HG03139 (cell line): ENCODE measurements around the gene CD38.
A peak's percentile ranks its signal among the peaks of the same experiment; 100 is the strongest.
"Not testable (repeated sequence)": the region's sequence is repeated elsewhere in the genome, so short reads cannot be mapped to it uniquely, and the experiment has no call there.

Experiments
- ATAC-seq: cut with Tn5 transposase; IDR thresholded peaks from one replicate; pipeline ENCODE4 v1.9.1; 2021; ENCODE audit not compliant: unreplicated experiment

The CD38 gene

DNA sequence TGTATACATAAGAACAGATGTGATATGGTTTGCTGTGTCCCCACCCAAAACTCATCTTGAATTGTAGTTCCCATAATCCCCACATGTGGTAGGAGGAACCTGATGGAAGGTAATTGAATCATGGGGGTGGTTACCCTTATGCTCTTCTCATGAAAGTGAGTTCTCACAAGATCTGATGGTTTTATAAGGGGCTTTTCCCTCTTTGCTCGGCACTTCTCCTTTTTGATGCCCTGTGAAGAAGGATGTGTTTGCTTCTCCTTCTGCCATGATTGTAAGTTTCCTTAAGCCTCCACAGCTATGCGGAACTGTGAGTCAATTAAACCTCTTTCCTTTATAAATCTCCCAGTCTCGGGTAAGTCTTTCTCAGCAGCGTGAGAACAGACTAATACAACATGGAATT is 83.1 kb downstream of the CD38 start:
- not testable (repeated sequence) for ATAC-seq

DNA sequence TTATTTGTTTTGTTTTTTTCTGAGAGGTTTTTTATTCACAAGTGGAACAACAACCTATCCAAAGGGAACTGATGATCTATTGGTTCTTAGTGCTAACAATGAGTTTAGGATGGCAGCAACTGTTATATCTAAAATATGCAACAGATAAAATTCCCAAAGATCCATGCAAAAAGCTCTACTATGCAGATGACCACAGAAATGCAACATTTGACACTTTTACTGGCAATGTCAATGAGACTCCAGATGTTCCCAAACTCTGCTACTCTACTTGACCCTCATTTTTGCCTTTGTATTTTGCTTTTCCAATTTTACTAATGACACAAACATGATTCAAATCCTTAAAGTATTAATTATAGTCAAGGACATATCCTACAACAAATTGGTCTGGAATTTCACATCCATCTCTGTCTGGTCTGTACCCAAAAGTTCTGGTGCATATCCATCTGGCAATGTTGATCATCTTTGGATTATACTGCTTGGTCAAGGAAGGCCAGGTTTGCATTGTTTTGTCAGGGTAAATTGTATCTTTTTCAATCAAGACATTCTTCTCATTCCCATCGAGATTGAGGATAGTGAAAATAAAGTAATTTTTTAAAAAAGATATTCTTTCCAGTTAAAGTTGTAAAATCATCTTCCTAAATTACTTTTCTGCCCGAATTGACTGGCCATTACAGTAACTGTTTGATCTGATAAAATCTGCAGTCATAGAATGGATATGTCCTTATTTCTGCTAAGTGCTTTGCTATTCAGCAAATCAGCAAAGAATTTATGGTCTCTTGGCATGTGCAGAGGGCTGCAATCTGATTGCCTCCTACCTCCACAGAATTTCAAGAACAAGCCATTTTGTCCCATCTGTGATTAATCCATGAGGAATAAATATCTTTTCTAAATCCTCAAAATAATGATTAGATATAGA is 86.8 kb downstream of the CD38 start:
- no peak for ATAC-seq

DNA sequence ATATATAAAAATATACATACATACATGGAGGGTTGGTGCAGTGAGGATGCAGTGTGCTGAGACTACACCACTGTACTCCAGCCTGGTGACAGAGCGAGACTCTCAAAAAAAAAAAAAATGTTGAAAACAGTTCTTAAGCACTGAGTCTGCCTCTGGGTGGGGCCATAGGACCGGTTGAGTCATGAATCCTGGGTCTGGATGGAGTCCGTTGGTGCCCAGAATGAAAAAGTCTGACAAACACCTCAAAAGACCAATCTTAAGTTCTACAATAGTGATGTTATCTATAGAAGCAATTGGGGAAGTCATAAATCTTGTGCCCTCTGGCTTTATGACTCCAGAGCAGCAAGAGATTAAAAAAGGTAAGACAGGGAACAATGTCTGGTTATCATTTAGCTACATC is 90.0 kb downstream of the CD38 start:
- no peak for ATAC-seq

DNA sequence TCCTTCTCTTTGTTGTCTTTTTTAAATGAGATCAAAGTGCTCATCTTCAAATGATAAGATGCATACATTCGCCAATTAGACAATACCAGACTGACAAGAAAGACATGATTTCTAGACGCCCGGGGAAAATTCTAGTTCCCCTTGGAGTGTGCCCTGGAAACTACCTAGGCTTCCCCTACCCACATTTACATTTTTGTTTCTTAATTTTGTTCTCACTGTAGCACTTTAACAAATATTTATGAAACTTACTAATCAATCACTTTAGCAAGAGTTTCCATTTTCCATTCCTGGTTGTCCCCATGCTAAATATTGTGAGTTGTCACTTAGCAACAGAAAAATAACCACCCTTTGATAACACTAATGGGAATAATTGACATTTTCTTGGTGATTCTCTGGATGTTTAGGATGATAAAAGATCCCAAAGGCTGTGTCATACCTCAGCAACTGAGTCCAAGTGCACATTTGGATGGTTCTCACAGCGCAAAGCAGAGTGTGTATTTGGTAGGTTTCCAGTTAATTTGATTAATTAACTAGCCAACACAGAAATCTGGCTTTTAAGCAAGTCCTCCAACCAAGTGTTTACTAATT is 90.8 kb downstream of the CD38 start:
- no peak for ATAC-seq

GRCh38 chr4:15870079-15870478 is 92.0 kb downstream of the CD38 start:
- ATAC-seq = no peak

DNA sequence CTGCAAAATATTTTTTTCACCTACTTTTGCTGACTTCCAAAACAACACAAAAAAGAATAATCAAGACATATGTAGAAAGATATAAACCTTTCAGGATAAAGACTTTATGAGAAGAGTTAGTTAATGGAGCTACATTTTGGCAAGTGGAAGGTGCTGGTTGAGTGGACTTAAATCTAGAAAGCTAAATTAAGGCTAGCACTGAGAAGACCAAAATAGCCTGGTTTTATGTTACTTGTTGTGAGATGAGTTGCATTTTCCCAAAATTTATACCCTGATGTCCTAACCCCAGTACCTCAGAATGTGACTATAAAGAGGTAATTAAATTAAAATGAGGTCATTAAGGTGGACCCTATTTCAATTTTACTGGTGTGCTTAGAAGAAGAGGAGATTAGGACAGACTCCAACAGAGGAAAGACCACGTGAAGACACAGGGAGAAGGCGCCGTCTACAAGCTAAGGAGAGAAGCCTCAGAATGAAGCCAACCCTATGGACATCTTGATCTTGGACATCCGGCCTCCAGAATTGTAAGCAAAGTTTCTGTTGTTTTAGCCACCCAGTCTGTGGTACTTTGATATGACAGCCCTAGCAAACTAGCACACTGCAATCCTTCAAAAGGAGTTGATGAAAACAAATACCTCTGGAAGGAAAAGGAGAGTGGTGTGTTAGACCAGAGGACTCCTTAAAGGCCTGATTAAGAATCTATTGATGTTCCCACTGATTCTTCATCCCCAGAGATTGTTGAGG is 93.0 kb downstream of the CD38 start:
- ATAC-seq = no peak

- ATAC-seq = no peak
Measured at GRCh38 chr4:15873117-15873516, 95.0 kb downstream of the CD38 start.

- ATAC-seq = no peak
Measured at GRCh38 chr4:15874671-15875070, 96.5 kb downstream of the CD38 start.

DNA sequence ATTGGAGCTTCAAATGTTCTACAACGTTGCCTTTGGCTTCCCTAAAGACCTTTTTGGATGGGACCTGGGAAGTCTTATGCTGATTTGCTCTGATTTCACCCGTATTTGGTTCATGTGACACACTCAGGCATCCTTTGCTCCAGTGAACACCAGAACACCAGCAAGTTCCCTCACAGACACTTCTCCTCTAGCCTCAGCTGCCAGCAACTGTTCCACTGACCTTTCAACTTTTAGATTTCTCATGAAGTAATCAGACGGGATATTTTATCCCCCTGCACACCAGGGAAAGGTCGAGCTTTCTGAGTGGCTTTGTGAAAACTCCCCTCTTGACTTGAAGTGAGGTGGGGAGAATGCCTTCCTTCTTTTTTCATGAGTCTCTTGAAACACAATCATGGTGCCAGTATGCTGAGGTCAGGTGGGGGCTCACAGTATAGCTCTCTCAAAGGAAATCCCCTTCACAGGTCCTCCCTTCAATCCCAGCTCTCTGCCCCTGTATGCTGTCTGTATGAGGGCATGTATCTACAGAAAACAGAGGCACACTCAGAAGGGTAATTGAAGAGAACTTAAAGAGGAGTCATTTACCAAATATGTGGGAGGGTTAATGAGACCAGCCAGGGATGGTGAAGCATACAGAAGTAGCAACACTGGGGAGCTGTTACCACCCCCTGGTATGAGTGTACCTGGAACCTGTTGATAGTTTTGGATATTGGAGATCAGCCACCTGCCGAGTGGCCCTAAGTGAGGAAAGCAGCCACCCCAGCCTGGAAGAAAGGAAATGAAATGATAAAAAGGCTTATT is 97.7 kb downstream of the CD38 start:
- ATAC-seq = no peak

GRCh38 chr4:15878011-15878410 is 99.9 kb downstream of the CD38 start:
- ATAC-seq = no peak

- no peak for ATAC-seq
Measured at GRCh38 chr4:15881820-15882219, 103.7 kb downstream of the CD38 start.

- peak; percentile 93 for ATAC-seq
Measured at GRCh38 chr4:15882675-15883086, 104.6 kb downstream of the CD38 start.

DNA sequence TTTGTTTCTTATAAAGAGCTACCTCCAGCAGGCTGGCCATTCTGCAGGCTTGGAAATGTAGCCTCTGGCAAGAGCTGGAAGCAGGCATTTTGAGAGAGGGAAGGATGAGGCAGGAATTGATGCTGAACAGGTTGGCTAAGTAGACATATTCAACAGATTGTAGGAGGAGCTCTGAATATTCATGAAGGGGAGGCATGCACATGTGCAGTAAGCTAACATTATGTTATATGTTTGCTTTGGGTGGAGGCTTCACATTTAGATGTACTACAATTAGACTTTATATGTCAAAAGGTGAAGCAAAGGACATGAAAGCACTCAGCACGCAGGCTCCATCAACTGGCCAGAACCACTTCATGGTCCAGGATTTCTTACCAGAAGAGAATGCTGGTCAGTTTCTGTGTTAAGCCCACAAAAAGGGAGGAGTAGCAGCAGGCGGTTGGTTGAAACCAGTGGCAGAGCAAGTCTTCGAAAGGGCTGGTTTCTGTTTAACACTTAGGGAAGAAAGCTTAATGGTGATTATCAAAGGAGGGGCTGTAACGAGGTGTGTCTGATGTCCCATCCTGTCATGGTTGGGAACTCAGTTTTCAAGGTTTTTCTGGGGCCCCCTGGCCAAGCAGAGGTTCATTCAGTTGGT is 105.6 kb downstream of the CD38 start:
- ATAC-seq = no peak

- ATAC-seq = no peak
Measured at GRCh38 chr4:15884666-15885065, 106.5 kb downstream of the CD38 start.

DNA sequence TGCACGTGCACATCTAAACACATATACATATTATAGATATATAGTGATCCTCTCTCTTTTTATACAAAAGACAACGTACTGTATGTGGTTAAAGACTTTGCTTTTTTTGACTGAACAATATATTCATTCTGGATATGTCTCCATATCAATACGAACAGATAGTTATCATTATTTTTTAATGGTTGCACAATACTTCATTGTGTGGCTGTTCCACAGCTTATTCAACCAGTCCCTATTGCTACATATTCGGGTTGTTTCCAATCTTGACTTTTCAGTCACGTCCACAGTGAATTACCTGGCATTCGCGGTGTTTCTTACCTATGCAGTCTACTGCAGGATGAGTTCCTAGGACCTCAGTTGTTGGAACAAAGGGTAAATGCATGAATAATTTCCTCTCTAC is 107.3 kb downstream of the CD38 start:
- ATAC-seq = no peak

DNA sequence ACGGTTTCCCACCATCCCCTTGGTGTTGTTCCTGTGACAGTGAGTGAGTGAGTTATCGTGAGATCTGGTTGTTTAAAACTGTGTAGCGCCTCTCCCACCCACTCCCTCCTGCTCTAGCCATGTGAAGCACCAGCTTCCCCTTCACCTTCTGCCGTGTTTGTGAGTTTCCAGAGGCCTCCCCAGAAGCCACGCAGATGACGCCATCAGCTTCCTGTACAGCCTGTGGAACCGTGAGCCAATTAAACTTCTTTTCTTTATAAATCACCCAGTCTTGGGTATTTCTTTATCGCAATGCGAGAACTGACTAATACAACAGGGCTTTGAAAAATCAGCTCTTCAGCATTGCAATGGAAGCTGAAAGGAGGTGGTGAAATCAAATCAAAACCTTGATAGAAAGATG is 110.4 kb downstream of the CD38 start:
- ATAC-seq = no peak

DNA sequence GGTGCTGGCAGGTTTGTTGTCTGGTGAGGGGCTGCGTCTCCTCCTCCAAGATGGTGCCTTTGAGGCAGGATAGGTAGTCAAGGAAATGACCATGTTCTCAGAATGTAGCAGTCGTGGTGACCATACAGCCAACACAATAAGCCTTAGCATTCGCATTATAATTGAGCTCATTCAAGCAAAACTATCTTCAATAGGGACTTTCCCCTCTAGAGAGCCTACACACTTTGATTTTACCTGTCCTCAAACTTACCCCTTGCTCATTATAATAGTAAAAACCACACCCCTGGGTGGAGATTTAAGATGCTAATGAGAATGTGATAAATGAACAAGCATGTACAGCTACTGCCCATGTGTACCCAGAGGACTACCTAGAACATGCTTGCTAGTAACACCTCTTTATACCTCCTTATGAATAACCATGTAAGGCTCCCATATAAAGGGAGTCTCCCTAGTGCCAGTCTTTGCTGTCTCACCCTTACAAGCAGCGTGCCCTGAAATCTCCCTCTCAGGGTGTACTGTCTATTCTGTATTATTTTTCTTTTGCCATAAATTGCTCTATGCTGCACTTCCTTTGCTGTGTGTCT is 112.2 kb downstream of the CD38 start:
- ATAC-seq = no peak

GRCh38 chr4:15891312-15891711 is 113.2 kb downstream of the CD38 start:
- no peak for ATAC-seq

DNA sequence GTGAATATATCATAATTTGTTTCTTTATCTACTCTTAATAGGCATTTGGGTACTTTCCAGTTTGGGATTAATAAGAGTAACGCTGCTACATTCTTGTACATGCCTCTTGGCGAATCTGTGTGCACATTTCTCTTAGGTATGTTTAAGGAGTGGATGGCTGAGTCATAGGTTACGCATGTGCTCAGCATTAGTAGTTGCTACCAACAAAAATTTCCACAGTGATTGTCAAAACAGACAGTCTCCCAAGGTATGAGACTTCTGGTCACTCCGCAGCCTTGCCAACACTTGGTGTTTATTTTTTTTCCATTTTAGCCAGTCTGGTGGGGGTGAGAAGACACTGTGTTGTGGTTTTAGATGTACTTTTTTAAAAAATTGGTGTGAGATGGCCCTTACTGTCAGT is 115.8 kb downstream of the CD38 start:
- ATAC-seq = no peak

DNA sequence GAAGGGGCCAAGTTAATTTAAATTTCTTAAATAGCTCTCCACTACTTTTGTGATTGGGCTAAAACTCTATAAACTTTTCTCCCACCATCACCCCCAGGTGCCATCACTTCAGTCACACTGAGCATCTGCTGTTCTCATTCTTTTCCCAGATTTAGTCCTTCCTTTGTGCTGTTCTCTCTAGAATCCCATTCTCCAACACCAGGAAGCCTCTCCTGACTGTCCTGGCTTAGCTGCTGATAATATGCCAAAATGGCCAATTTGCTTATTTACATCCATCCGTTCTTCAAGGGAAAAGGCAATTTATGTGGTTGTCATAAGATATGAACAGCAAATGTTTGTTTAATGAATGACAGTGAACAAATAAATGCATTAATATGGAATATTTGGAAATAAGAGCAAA is 116.3 kb downstream of the CD38 start:
- no peak for ATAC-seq
